ENCODE measurements around the gene POU2AF3.
"Not testable (repeated sequence)": the region's sequence is repeated elsewhere in the genome, so short reads cannot be mapped to it uniquely, and the experiment has no call there.

Gene POU2AF3

DNA sequence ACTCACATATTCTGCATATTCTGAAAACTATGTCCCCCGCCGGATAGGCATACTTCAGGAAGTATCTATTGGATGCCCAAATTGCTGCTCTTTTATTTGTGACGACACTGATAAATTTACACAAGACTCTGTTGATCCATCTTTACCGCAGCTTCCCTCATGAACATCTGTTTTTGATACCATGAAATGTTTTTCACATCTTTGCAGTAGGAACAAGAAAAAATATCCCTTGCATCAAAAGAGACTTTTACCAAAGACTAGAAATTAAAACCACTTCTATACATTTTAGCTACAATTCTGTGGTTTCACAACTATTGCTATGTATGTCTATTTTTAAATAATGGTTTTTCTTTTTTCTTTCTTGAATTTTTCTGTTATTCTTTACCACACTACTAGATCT lies 37.5 kb upstream of the POU2AF3 start:
- no peaks in the 10 kb centered on the region for H3K27me3 ChIP-seq (ENCODE audit: insufficient read depth, low read depth, severe bottlenecking)
- no peaks in the 10 kb centered on the region for H3K9me3 ChIP-seq (ENCODE audit: severe bottlenecking)
- no peak overlapping the region for H3K27ac ChIP-seq
- DNase-seq, result no peak
- H3K36me3 ChIP-seq, result no peaks in the 10 kb centered on the region
- no peak overlapping the region for H3K4me3 ChIP-seq (ENCODE audit: low read depth, low read length)
- no peak for TF ChIP-seq CTCF (IDR thresholded peaks at IDR 0.05; ENCODE audit: low read depth, low read length)

DNA sequence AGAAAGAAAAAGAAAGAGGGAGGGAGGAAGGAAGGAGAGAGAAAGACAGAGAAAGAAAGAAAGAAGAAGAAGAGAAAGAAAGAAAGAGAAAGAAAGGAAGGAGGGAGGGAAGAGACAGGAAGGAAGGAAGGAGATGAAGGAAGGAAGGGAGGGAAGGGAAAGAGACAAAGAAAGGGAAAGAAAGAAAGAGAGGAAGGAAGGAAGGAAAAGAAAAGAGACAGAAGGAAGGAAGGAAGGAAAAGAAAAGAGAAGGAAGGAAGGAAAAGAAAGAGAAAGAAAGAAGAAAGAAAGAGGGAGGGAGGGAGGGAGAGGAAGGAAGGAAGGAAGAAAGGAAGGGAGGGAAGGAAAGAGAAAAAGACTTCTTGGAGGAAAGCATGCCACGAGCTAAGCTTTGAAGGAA lies 33.7 kb upstream of the POU2AF3 start:
- Histone ChIP-seq H3K27ac (no peak overlapping the region), H3K9me3 (ENCODE audit: severe bottlenecking) (no peaks in the 10 kb centered on the region), H3K27me3 (ENCODE audit: insufficient read depth, low read depth, severe bottlenecking) (no peaks in the 10 kb centered on the region), H3K36me3 (no peaks in the 10 kb centered on the region), H3K4me3 (ENCODE audit: low read depth, low read length) (no peak overlapping the region)
- TF ChIP-seq CTCF (IDR thresholded peaks at IDR 0.05; ENCODE audit: low read depth, low read length), result no peak
- DNase-seq, result no peak

- Histone ChIP-seq H3K4me3 (ENCODE audit: low read depth, low read length) (no peak overlapping the region), H3K27ac (no peak overlapping the region), H3K9me3 (ENCODE audit: severe bottlenecking) (no peaks in the 10 kb centered on the region), H3K36me3 (no peaks in the 10 kb centered on the region), H3K27me3 (ENCODE audit: insufficient read depth, low read depth, severe bottlenecking) (no peaks in the 10 kb centered on the region)
- no peak for DNase-seq
- no peak for TF ChIP-seq CTCF (IDR thresholded peaks at IDR 0.05; ENCODE audit: low read depth, low read length)
These were observed 32.9 kb upstream of the POU2AF3 start for GRCh38 chr11:111265421-111265820.

DNA sequence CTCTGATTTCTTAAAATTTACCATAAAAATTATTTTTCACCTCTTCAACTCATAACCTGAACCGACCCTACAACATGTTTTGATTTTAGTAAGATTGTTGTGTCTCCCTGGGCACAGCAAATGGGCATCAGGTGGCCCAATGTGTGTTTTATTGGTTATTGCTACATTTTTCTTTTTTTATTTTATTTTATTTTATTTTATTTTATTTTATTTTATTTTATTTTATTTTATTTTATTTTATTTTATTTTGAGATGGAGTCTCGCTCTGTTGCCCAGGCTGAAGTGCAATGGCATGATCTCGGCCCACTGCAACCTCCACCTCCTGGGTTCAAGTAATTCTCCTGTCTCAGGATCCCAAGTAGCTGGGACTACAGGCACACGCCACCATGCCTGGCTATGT lies 30.0 kb upstream of the POU2AF3 start:
- not testable (repeated sequence) for H3K36me3 ChIP-seq; H3K9me3 ChIP-seq (ENCODE audit: severe bottlenecking); DNase-seq; H3K4me3 ChIP-seq (ENCODE audit: low read depth, low read length); H3K27me3 ChIP-seq (ENCODE audit: insufficient read depth, low read depth, severe bottlenecking); H3K27ac ChIP-seq

DNA sequence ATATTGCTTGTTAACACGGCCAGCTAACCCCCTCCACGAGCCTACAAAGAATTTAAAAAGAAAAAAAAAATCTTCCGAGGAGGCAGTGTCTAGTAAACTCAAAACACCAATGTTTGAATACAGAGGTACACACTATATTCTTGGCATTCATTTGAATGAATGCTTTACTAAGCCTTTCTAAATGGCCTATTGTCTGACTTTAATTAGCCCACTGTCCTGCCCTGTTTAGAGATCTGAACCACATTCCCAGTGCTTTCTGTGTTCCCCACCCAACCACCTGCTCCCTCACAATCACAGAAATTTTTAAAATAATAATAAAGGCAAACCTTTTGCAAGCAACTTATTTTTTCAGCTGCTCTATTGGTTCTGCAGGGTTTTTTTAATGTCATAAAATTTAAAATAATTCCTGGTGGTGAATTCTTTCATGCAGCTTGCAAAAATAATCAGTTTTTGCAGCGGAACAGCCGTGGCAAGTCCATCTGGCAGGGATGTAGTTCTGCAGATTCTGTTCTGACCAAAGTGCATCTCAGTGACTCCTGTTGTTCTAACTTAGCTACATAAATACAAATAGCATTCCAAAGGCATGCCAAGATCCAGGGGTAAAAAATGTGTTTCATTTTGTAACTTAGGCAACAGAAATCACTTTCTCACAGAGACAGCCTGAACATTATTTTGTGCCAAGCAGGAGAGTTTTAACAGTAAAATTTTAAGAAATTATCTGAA lies 29.0 kb upstream of the POU2AF3 start:
- Histone ChIP-seq H3K9me3 (ENCODE audit: severe bottlenecking) (no peaks in the 10 kb centered on the region), H3K27me3 (ENCODE audit: insufficient read depth, low read depth, severe bottlenecking) (no peaks in the 10 kb centered on the region), H3K27ac (no peak overlapping the region), H3K36me3 (no peaks in the 10 kb centered on the region), H3K4me3 (ENCODE audit: low read depth, low read length) (no peak overlapping the region)
- TF ChIP-seq CTCF (IDR thresholded peaks at IDR 0.05; ENCODE audit: low read depth, low read length), result no peak
- no peak for DNase-seq

GRCh38 chr11:111272420-111272819 lies 25.9 kb upstream of the POU2AF3 start:
- Histone ChIP-seq H3K36me3 (no peaks in the 10 kb centered on the region), H3K4me3 (ENCODE audit: low read depth, low read length) (no peak overlapping the region), H3K27me3 (ENCODE audit: insufficient read depth, low read depth, severe bottlenecking) (no peaks in the 10 kb centered on the region), H3K9me3 (ENCODE audit: severe bottlenecking) (no peaks in the 10 kb centered on the region), H3K27ac (no peak overlapping the region)
- TF ChIP-seq CTCF (IDR thresholded peaks at IDR 0.05; ENCODE audit: low read depth, low read length), result no peak
- DNase-seq, result no peak

All from WERI-Rb-1 (cell line).